RPMI7951 (cell line): ENCODE results near the gene RAB7A. TPM values are rescaled to one million over a fixed set of nuclear protein-coding genes. Genes with fewer than 3 reads are reported as not detected.
A peak's percentile ranks its signal among the peaks of the same experiment; 100 is the strongest.
"Not testable (repeated sequence)": the region's sequence is repeated elsewhere in the genome, so short reads cannot be mapped to it uniquely, and the experiment has no call there.

Source experiments
- DNase-seq: peaks from one replicate; pipeline ENCODE4 v3.0.0-alpha.2; 2012; ENCODE audit warnings: low read depth
- total RNA-seq: library from RNA; depleted of rRNA; stranded (reverse); fragments of >200 nt; shearing (Covaris generic); gene quantifications from 2 replicates; pipeline ENCODE4 v1.2.3, GENCODE V29; 2014

RAB7A gene
- total RNA-seq, 1 experiment from 2014 or later: 90.4 TPM

DNA sequence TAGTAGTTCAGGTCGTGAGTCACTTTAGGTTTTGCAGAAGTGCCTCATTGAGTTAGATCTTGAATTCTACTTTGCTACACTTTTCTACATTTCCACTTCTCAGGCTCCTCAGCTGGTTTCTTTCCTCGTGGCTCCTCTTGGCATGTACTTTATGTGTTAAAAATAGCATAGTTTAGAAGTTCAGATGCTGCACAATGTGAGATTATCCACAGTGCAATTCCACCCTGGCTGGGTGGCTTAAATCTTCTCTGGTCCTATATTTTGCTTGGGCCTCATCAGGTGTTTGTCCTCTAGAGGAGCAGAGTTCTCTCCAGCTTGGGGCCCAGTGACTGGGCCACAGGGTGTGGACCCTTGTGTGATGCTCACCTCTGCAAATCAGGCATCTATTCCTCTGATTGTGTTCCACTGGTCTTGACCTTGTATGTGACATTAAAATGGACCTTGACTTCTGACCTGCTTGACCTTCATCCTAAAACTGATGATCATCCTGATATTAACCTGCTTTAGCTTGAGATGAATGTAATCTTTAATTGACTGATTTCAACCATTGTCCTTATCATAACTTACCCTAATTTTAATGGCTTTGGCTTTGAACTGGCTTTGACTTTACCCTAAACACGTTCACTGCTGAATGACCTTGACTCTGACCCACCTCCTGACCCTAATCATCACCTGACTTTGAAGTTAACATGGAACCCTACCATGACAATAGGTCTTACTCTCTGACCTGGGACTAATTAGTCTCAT lies 89.5 kb downstream of the RAB7A start:
- no peak for DNase-seq

DNA sequence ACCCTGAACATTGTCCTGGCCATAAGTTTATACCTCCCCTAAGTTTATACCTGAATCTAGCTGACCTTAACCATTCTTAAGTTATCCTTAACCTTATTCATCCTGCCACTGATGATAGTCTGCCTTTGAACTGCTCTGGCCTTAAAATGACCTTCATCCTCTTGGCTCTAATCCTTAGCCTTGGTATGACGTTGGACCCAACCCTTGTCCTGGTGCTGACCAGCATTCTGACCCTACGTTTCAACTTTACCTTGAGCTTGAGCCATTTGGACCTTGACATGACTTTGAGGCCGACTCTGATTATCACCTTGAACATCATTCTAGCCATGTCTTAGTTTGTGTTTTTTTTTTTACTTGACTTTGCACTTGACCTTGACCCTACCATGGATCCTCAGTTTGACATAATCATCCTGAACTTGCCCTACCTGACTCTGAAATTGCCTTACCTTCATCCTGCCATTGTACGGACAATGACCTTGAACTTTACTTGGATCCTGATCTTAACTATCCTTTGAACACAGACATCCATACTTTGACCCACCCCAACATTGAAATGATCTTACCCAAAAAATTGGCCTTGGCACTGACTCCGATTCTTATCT lies 92.3 kb downstream of the RAB7A start:
- DNase-seq: no peak

DNA sequence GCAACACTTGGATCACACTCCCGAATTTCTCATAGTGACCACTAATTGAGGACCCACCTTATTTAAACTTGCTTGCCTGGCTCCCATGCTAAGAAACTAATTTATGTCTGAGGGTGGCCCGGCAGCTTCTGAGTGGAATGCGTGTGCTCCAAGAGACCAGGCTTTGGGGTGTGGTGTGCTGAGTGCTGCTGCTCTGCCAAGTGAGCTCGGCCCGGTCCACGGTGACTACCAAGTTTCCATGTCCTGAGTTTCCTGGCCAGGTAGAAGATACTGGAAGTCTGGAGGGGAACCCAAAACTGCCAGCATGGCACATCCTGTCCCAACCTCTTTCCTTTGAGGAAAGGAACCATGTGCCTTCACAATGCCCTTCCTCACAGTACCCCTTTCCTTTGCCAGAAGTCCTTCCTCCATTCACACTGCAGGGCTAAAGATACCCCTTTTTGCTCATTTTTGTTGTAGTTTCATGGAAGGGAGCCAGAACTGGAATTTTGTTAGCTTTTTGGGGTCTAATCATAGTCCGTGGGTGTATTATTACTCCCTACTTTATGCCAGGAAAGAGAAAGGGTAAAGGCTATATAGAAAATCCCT lies 94.4 kb downstream of the RAB7A start:
- DNase-seq: no peak

DNA sequence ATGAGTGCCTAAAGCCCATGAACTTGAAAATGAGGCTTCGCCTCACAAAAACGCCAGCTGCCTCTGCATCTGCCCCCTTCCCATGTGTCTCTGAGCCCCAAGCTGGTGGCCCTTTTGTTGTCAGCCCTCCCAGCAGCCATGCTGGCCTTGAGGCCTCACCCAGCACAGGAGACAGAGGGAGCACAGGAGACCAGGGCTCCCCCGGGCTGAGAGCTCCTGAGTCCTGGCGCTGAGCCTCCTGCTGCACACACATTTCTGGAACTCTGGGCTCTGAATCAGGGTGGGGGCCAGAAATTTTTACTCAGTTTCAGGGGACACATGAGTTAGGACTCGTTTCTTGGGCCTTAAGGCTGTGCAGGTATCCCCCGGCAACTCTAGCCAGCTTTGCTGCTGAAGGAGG lies 97.0 kb downstream of the RAB7A start:
- no peak for DNase-seq

DNA sequence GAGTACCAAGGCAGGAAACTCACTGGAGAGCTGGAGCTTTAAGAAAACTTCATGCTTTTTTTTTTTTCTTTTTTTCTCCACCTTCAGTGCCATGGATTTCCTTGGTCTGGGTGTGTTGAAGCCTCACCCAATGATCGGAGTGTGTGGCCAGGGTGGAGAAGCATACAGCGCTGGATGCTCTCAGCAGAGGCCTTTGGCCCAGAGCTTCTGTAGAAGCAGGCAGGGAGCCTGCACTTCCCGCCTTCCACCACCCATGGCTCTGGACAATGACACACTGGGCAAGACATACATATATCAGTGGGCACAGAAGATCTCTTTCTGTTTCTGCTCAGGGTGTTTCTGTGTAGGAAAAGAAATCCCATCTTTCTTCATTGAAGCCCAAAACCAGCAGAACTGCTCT lies 97.6 kb downstream of the RAB7A start:
- DNase-seq: no peak

DNA sequence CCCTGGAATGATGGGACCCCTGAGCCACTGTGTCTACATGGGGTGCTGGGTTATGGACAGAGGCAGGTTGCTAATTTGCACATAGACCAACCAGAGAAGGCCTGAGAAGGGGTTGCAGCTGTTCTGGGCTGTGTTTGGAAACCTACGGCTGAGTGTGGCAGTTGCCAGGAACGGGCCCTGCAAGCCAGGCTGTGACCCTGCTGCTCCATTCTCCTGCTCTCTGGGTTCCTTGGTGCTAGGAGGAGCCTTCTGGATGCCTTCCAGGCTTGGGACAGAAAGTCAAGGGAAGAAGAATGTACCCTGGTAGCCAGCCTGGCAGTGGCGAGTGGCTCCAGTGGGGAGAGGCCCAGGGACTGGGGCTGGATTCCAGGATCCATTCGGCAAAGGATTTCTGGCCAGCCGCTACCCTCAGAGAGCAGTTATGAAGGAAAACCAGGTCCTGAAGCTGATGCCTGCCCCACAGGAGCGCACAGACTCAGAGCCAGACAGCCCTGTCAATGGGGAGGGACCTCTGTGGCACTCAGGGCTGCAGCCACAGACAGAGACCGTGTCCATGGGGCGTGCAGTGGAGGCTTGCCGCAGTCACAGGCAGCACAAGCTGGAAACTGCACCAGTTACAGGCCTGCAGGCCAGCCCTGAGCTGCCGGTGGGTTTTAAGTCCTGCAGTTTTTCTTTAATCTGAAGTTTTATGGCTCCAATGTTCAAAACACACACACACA lies 98.3 kb downstream of the RAB7A start:
- no peak for DNase-seq

DNA sequence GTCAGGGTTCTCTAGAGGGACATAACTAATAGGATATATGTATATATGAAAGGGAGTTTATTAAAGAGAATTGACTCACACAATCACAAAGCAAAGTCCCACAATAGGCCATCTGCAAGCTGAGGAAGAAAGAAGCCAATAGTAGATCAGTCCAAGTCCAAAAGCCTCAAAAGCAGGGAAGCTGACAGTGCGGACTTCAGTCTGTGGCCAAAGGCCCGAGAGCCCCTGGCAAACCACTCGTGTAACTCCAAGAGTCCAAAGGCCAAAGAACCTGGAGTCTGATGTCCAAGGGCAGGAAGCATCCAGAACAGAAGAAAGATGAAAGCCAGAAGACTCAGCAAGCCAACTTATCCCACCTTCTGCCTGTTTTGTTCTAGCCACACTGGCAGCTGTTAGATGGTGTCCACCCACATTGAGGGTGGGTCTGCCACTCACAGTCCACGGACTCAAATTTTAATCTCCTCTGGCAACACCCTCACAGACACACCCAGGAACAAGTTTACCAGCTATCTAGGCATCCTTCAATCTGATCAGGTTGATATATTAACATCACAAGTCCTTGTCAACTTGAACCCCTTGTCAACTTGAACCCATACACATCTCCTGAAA lies 99.2 kb downstream of the RAB7A start:
- DNase-seq: no peak

DNA sequence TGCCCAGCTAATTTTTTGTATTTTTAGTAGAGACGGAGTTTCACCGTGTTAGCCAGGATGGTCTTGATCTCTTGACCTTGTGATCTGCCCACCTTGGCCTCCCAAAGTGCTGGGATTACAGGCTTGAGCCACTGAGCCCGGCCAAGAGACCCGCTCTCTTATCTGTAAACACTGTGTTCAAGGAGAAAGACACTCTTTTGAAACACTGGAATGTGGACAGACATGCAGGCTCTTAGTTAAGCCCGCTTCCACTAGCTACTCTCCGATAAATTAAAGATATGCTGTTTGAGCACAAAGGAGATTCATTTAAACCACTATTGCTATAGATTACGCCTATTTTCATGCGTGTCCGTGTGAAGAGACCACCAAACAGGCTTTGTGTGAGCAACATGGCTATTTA lies 103.1 kb downstream of the RAB7A start:
- not testable (repeated sequence) for DNase-seq

DNA sequence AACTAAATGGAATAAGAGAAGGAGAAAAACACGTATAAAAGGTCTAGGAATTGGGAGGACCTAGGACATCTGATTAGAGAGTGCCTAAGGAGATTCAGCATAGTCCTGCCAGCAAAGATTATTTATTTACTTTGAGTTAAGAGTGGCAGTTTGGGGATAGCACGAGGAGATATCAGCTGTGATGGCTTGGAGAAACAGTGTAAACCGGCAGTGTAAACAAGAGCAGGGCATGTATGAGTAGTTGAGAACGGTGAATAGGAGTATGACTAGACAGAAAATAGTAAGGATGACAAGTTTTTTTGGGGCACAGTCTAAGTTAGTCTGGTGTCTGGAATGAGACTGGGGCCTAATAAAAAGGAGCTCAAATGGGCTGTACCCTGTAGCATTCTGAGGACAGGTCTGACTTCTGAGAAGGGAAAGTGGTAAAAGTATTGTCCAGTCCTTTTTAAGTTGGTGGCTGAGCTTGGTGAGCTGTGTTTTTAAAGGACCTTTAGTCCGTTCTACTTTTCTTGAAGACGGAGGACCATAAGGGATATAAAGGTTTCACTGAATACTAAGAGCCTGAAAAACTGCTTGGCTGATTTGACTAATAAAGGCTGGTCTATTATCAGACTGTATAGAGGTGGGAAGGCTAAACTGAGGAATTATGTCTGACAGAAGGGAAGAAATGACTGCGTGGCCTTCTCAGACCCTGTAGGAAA lies 104.1 kb downstream of the RAB7A start:
- DNase-seq: not testable (repeated sequence)

DNA sequence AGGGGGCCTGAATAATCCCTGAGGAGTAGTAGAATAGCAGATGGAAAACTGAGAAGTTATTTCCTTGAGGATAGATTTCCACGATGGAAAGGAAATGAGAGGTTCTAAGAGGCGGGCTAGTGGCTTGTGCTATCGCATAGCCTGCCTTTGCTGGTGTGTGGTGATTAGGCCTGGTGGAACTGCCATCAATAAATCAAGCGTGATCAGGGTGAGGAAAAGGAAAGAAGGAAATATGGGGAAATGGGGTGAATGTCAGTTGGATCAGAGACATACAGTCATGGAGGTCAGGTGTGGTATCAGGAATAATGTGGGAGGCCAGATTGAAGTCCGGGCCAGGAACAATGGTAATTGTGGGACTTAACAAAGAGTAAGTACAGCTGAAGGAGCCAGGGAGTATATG lies 104.8 kb downstream of the RAB7A start:
- not testable (repeated sequence) for DNase-seq

DNA sequence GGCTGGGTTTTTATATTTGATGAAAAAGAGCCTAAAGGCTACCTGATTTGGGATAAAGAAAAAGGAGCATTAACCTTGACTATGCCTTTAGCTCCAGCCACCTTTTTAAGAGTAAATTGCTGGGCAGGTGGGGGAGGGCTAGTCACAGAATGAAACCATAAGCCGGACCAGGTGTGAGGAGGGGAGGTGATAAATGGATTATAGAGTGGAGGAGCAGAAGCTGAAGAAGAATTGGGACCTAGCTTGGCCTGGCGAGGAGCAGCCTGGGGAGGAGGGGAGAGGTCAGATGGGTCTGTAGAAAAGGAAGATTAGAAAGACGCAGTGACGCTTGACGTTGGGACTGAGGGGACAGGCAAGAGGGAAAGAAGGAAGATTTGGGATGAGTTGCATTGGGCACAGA lies 107.0 kb downstream of the RAB7A start:
- DNase-seq: not testable (repeated sequence)

DNA sequence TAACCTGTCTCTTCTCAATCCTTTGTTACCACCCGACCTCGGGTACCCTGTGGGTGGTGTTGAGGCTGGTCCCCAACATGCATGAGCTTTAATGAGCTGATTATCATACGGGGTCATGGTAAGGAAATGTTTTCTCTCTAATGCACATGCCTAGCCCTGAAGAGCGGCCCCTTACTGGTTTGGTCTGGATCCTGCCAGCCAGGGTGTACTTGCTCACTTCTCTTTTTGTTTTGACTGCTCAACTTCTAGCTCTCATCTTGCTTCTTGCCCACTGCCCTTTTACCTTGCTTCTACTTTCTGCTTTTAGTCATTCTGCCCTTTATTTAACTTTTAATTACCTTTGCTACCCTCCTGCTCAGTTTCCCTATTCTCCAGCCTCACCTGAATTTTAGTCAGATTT lies 109.1 kb downstream of the RAB7A start:
- no peak for DNase-seq

DNA sequence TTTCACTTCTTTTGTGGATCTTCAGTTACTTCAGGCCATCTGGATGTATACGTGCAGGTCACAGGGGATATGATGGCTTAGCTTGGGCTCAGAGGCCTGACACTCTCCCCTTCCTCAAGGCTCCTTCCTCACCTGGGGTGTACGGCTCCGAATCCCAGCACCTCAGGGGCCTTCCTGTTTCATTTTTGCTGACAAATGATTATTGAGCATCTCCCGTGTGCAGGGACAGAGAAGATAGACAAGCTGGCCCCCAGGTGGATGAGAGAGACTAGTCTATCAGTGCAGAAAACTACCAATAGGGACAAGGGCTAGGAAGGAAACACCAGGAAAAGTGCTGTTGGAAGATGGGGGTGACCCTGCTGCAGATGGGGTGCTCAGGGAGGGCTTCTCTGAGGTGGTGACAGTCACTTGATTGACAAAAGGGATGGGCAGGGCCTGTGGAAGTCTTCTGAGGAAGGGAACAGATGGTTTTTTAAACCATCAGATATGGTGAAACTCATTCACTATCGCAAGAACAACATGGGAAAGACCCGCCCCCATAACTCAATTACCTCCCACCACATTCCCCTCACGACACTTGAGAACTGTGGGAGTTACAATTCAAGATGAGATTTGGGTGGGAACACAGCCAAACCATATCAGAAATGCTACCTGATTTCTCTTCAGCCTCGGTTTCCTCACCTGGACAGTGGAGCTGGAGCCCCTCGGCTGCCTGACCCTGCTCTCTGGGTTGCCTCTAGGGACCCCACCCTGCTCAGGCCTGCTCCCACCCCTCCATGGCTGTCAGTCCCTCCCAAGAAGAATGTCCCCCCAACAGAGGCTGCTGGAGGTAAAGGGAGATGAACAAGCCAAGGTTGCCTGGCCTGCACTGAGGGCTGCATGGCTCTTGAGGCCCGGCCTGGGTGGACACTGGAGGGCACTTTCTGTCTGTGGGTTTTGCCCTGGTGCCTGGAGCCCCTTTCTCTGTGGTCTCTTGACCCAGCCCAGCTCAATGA lies 116.2 kb downstream of the RAB7A start:
- no peak for DNase-seq

DNA sequence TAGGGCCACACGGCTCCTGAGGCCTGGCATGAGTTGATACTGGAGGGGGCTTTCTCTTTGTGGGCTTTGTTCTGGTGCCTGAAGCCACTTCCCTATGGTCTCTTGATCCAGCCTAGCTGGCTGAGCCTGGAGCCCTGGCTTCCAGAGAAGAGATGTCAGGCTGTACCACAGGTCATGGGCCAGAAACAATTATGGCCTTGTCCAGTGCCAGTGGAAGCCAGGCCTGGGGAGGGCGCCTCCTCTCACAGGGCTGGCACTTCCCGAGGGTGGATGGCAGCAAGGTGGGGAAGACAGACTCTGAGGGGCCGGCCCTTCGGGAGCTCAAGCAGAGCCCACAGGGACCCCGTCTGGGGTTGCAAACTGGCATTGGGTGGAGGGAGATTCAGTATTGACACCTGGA lies 118.5 kb downstream of the RAB7A start:
- DNase-seq: no peak

DNA sequence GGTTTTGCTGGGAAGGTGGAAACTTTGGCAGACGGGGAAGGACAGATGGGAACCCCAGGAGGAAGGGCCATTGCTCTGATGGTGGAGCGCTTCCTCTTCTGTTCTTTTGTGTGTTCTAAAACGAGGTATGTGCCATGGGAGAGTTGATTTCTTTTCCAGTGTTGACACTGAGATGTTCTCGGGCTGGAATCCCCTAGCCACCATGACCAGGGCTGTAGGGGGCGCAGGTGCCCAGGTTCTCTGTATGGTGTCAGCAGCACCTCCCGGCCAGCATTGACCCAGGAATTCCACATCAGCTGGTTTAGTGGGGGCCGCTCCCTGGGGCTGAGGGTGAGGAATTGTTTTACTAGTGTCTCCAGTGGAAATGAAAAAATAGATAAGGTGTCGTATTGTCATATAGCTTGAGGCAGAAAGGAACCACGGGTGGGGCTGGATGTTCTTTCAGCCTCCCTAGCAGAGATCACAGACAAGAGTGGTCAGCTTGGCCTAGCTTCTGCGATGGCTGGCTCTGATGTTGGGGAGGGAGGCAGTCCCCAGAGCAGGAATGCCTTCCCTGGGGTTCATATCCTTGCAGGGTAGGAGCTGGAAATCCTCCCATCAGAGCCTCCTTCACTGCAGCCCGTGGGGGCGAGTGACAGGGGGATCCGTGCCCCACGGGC lies 119.3 kb downstream of the RAB7A start:
- DNase-seq: peak; percentile 36

DNA sequence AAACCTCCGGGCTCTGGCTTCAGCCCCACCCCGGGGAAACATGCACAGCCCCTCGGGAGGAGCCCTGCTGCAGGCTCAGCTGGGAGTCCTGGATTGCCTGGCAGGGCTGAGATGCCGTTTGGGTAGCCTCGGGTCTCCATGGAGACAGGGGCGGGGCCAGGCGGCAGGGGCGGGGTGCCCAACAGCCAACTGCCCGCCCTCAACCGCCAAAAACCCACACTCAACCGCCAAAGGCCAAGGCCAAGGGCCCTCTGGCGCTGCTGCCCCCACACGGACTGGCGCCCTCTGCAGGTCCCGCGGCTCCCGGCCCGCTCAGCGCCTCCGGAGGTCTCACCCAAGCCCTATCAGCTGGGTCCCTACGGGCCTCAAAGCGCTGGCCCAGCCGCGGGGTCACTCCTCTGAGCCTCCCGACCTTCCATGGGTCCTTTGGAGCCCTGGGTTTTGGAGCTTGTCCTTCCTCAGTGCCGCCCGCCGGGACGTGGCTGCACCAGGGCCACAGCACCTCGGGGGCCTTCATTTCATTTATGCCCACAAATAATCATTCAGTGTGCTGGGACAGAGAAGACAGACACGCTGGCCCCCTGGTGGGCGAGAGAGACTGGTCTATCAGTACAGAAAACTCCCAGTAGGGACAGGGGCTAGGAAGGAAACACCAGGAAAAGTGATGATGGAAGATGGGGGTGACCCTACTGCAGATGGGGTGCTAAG lies 119.9 kb downstream of the RAB7A start:
- peak; percentile 82 for DNase-seq

DNA sequence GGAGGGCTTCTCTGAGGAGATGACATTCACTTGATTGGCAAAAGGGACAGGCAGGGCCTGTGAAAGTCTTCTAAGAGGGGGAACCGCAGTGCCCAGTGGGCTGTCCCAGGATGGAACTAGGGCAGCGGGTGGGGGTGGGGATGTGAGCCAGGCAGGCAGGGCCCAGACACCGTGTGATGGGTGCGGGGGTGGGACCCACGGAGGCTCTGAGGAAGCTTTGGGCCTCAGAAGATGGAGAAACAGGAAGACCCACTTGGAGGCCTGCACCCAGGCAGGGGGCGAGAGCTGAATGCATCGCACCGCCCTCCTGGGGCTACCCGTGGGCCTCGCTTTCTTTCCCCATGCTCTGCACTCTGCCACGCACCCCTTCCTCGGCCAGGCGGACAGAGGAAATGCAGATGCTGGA lies 120.5 kb downstream of the RAB7A start:
- DNase-seq: no peak

DNA sequence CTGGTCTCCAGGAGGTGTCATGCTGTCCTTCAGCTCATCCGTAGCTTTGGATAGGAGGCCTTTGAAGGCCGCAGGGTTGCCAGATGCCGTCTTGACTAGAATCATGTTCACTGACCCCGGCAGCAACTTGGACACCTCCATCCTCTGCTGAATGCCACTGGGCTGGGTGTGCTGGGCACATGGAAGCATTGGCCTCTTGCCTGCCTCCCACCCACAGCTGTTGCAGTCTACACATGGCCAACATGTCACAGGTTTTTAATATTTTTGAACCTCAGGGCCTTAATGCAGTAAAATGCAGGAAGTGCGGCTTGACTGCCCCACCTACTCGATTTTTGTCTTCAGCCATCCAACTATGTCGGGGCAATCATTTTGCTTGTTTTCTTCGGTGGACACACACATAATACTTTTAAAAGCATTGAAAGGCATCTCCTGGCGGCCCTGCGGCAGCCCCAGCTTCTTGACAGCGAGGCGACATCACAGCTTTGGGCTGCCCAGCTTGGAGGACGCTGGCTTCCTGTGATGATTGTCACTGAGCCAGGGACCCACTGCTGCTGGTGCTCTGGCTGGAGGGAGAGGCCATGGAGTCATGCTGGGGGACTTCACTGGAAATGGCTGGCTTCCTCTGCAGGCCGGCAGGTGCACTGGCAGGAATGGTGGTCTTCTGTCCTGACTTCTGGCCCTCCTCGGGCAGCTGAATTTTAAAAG lies 121.8 kb downstream of the RAB7A start:
- no peak for DNase-seq
